Right renal cortex interstitium (tissue), 3 donors: ENCODE measurements around the gene NKTR. TPM values are rescaled to one million over a fixed set of nuclear protein-coding genes. Genes with fewer than 3 reads are reported as not detected.

Source experiments
- DNase-seq, 3 donors: peaks; one replicate each; pipeline ENCODE4 v3.0.0-alpha.2; 2013; ENCODE audit warnings: low read depth in 3 of 3, low spot score in 2 of 3
- polyA plus RNA-seq, 3 donors: library from polyadenylated mRNA; unstranded; fragments of 120-200 nt; gene quantifications; one replicate each; pipeline ENCODE4 v1.2.1, GENCODE V29; 2013; ENCODE audit not compliant: insufficient read length in 3 of 3

NKTR gene
- polyA plus RNA-seq, 3 donors = 57.4 to 67.2 (median 63.6) TPM

DNA sequence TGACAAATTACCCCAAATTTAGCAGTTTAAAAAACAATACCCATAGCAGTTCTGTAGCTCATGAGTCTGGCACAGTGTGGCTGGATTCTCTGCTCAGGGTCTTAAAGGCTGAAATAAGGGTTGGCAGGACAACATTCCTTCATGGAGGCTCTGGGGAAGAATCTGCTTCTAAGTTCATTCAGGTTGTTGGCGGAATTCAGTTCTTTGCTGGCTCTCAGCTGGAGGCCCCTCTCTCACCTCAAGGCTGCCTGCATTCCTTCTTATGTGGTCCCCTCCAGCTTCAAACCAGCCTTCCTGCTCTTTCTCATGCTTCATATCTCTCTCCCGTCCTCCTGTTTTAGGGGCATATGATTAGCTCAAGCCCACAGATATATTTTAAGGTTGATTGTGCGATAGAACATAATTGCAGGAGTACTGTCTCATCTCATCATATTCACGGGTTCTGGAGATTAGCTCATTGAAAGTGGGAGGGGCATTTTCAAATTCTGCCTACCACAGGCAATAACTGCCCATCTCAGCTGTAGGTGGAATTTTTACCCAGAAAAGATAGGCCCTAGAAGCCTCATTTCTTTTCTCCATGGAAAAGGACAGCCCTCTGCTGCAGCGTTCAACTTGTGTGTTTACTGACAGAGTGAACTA, 47.5 kb downstream of the NKTR start:
- DNase-seq = no peak

GRCh38 chr3:42649006-42649405, 48.5 kb downstream of the NKTR start:
- no peak for DNase-seq

- DNase-seq = no peak
Measured at GRCh38 chr3:42649783-42650182, 49.3 kb downstream of the NKTR start.

DNA sequence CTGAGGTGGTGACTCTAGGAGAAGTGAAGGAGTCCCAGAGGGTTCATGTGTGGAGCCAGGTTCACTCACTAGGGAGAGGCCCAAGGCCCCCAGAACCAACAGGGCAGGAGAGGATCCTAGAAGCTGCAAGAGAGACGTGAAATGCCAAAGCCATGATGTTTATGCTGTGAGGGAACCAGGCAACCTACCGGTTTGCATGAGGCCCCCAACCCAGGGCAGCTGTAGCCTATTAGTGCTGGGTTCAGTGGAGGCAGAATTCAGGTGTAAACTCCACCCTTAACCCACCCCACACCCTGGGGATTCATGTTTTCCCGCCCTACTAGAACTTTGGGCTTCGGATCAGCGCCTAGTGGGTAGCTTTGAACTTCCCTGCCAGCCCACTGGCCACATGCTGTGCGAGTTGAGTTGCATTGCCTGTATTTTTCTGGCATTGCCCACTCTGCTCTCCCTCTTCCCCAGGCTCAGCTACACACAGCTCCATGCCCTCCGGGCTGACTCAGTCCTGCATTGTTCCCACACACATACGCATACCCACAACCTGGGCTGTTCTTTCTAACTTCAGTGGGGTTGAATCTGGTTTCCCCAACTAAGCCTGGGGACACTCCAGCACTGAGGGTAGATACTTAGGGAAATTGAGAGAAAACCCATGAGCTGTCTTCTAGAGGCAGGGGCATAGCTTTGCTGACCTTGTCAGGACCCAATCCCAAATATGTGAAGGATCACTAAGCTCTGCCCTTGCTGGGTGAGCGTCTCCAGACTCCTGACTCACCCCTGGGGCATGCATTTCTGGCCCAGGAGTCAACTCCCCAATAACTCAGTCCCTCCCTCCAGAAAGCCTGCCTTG, 51.0 kb downstream of the NKTR start:
- DNase-seq = no peak

DNA sequence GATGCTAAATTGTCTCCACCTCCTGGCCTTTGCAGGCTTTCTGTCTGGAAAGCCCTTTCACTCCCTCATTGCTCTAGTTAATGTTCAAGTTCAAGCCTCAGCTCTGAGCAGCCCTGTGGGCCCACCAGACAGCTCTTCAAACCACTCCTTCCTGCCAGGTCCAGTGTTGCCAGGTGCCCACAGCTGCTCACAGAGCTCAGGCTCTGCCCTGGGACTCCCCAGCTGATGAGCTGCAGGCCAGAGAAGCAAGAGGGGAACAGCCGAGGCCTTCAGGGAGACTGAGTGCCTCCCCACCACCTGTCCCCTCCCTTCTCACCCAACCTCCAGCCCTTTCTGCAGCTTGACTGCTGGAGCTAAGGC, 51.7 kb downstream of the NKTR start:
- DNase-seq = no peak

DNA sequence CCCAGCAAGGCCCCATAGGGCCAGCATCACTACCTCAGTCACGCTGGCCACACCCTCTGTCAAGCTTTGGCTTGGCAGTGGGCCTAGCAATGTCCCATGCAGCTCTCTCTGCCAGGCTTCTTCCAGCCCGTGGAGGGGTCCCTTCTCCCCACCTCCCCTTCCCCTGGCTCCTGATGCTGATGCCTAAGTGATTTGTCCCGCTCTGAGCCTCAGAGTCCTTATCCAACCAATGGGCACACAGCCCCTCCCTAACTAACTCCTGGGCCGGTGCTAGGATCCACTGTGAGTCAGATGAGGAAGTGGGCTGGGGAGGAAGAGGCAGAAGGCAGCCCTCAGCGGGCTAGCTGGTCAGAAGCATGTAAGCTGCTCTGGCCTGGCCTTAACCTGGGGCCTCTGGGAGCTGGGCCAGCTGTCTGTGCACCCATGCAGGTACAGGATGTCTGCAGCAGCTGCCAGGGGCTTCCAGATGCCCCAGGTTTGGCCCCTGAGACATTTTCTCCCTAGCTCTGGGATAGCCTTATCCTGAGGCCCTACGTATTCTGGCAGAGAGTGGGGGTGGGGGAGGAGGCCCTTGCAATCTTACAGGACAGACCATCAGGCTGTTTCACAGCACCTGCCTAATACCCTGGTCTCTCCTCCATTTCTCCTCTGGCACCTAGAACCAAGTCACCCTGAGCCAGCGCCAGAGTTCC, 52.3 kb downstream of the NKTR start:
- no peak for DNase-seq

- DNase-seq = no peak
Measured at GRCh38 chr3:42653303-42653559, 52.7 kb downstream of the NKTR start.

- DNase-seq = no peak
Measured at GRCh38 chr3:42653560-42654330, 53.3 kb downstream of the NKTR start, which contains the start of gene ZBTB47. TSS of gene ZBTB47 (plus strand) at chr3:42653697. CDS start at chr3:42658356, 4,659 bp downstream.

DNA sequence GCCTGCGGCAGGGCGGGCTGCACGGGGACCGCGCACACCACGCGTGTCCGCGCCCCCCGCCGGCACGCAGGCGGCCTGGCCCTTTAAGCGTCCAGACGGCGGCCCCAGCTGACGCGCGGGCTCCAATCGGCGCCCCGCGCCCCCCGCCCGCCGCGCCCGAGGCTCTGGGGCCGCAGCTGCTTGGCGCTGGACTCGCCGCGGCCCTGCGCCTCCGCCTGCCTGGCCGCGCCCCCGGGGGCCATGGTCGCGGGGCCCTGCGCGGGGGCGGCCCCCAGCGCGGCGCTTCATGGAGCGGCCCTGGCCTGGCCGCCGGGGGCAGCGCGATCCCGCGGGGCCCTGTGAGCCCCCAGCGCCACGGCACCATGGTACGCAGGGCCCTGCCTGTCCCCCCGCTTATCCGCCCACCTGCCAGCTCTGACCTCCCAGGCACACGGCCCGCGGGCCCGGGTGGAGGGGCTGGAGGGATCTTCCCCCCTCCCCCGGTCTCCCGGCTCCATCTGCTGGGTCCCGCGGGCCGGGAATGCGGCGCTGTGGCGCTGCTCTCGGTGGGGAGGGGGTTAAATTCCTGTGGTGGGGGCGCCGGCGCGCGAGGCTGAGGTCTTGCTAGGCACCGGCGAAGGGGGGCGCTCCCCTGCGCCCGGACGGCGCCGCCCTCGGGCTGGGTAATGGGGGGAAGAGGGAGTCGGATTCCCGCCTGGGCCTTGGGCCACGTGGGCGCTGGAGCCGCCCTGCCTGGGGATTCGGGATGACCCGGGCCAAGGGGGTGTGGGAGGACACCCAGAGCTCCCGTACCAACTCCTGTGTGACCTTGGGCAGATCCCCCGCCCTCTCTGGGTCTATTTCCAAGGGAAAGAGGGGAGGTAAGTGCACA, 54.1 kb downstream of the NKTR start:
- peak in 1 of 3 donors; percentile 39 for DNase-seq

DNA sequence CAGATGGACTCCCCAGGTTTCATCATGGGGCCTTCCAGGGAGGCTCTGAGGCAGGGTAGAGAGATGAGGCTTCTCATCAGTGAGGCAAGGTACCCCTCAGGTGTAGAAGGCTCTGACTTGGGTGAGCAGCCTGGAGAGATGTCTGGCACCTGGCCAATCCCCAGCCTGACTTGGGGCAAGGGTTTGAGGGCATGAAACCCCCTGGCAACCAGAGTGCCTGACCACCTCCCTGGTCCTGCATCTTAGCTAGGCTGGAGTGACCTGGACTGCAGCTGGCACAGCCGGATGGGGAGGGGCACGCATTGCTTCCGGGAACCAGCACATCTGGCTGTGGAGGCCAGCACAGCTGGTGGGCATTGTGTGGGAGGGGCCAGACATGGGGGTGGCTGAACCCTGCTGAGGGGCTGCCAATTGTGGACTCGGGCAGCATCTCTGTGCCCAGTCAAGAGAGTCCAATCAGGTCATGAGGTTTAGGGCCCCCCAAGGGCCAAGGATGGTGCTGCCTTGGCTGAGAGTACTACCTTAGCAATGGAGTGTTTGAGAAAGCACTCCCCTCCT, 54.9 kb downstream of the NKTR start:
- no peak for DNase-seq

DNA sequence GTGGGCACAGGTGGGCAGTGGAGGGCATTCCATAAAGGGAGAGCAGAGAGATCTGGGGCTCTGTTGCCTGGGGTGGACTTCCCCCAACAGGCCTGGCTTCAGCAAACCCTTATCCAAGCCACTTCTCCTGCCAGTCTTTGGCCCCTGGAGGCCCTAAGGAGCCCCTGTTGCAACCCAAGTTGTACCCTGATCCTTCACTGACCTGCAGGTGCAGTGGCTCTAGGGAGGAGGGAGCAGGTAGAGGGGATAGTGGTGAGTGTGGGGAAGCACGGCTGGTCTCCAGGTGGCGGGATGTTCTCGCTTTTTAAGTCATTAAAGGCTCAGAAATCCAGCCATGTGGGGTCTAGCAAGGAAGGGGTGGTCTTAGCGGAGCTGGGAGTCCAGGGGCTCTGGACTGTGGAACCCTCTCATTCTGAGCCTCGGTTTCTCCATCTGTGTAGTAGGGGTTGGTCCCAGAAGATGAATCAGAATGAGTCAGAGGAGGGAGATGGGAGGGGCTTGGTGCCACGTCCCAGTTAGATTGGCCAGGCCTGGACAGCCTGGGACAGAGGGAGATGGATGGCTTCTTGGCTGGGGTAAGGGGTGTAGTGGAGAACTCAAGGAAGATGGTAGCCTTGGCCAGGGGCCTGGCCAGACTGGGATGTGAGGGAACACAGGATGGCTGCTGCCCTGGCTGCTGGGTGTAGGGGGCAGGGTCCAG, 55.6 kb downstream of the NKTR start:
- DNase-seq = no peak

DNA sequence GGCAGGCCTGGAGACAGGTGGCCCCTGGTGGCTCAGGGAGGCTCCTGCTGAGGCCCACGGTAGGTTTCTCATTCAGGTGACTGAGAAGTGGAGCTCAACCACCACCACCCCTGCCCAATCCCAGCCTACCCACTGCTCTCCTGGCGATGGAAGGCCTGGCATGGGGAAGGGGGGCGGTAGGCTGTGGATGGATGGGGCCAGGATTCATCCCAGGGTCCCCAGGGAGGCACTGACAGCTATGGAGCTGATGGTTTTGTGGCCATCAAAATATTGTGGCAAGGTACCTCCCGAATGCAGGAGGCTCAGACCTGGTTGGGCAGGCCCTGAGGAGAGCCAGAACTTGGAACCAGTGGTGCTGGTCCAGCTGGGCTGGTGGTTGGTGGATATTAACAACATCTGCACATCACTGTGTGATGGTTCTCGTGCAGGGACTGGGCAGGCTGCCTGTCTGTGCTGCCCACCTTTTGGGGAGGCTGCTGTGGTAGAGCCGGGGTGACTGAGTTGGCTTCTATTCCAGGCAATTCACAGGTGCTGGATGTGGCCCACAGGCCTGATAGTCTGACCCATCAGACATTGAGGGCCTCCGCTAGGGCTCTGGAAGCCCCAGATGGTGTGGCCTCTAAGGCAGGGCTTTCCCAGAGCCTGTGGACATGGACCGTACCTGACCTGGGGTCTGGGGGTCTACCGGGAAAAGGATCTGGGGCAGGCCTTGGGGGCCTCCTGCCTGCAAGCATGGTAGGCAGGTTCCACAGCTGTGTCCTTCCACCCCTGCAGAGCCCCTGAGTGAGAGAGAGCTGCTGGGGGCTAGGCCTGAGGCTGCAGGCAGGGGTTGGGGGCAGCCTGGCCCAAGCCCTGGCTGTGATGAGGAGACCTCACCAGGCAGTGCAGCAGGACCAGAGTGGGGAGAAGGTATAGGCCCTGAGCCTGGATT, 56.5 kb downstream of the NKTR start:
- DNase-seq = no peak

DNA sequence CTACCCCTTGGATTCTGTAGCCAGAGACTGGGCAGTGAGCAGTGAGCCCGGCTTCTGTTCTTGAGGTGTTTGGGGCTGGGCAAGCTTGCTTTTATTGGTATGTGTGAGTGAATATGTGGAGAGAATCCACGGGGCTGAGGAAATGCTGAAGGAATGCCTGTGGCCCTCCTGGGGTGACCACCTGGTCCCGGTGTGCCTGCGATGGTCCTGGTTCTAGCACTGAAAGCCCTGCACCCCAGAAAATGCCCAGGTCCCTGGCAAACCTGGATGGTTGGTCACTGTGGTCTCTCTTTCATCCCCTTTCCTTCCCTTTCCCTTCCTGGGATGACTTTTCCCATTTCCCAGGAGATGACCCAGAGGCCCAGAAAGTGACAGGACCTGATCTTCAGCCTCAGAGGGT, 57.2 kb downstream of the NKTR start:
- DNase-seq = no peak

DNA sequence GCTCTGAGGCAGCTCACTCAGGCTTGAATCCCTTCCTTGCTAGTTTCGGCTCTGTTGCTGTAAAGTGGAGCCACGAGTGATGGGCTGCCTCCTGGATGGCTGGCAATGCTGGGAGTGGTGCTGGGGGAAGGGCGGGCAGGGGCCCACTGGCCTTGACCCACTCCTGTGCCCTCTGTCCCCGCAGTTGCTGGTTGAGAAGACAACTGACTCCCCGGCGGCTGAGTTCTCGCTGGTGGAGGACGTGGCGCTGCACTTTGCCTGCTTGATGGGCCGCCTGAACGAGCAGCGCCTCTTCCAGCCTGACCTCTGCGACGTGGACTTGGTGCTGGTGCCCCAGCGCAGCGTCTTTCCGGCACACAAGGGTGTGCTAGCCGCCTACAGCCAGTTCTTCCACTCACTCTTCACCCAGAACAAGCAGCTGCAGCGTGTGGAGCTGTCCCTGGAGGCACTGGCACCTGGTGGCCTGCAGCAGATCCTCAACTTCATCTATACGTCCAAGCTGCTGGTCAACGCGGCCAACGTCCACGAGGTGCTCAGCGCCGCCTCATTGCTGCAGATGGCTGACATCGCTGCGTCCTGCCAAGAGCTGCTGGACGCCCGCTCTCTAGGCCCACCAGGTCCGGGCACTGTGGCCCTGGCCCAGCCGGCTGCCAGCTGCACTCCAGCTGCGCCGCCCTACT, 57.7 kb downstream of the NKTR start:
- no peak for DNase-seq

DNA sequence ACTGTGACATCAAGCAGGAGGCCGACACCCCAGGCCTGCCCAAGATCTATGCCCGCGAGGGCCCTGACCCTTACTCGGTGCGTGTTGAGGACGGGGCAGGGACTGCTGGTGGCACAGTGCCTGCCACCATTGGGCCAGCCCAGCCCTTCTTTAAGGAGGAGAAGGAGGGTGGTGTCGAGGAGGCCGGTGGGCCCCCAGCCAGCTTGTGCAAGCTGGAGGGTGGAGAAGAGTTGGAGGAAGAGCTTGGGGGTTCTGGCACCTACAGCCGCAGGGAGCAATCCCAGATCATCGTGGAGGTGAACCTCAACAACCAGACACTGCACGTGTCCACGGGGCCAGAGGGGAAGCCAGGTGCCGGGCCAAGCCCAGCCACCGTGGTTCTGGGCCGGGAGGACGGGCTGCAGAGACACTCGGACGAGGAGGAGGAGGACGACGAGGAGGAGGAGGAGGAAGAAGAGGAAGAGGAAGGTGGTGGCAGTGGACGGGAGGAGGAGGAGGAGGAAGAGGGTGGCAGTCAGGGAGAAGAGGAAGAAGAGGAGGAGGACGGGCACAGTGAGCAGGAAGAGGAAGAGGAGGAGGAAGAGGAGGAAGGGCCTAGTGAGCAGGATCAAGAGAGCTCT, 58.4 kb downstream of the NKTR start:
- no peak for DNase-seq

DNA sequence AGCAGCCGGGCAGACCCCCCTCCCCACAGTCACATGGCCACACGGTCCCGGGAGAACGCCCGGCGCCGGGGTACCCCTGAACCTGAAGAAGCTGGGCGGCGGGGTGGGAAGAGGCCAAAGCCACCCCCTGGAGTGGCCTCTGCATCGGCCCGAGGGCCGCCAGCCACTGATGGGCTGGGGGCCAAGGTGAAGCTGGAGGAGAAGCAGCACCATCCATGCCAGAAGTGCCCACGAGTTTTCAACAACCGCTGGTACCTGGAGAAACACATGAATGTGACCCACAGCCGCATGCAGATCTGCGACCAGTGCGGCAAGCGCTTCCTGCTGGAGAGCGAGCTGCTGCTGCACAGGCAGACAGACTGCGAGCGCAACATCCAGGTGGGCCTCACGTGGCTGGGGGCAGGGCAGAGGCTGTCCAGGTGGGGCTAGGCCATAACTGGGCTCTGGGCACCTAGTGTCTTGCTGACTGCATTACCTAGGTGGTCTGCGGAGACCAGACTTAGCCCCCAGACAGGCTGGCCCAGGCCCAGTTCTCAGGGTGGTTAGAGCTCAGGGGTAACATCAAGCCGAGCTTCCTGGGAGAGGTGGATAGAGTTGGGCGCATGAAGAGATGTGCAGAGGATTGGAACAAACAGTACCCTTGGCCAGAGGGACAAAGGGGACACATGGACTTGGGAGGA, 59.1 kb downstream of the NKTR start:
- no peak for DNase-seq
